Measurements from ENCODE around the gene MRM1. TPM values are rescaled to one million over a fixed set of nuclear protein-coding genes. Genes with fewer than 3 reads are reported as not detected.
A peak's percentile ranks its signal among the peaks of the same experiment; 100 is the strongest.

The MRM1 gene
- total RNA-seq (1 to 10 TPM; 2.7 to 3.6 TPM), polyA plus RNA-seq (1 to 10 TPM; 2.1 to 4.3 TPM)
- long read RNA-seq, donor 1, transcript MRM1-204 (5 exons, 1,857 nt) = major isoform, 24 of 29 reads
- long read RNA-seq, donor 1, partial matches to known transcripts = 4 of 29 reads
- long read RNA-seq, donor 1, other reads (novel, unspliced or antisense) = 1 of 29 reads
- long read RNA-seq, donor 2, partial matches to known transcripts = 0 of 2 reads
- long read RNA-seq, donor 2, other reads (novel, unspliced or antisense) = 0 of 2 reads

GRCh38 chr17:36601303-36602029, at the start of gene MRM1:
Gene MRM1, plus strand, starts transcription at chr17:36601583. Its CDS starts 228 bp downstream, at chr17:36601811.
- intact Hi-C loops (cut with DNase I) = loop anchor here in 1 of 2 donors (5.0 kb wide), 2 partner anchors 59 to 446 kb away; partner anchors contain the start of gene GGNBP2

GRCh38 chr17:36553459-36553858, 47.9 kb upstream of the MRM1 start:
- DNase-seq = no peak
- WGBS, 2 donors = 84 to 87% methylated on average over 3 of the region's 3 CpGs

More at GRCh38 chr17:36601303-36602029, at the start of gene MRM1:
- WGBS, 2 donors = 0% methylated on average over 59 to 60 of the region's 60 CpGs
- Histone ChIP-seq H3K4me1 (ENCODE audit: control insufficient read depth in 1 of 2, insufficient read depth in 2 of 2, low read length in 2 of 2) (no peaks in the 10 kb centered on the region), H3K27ac (ENCODE audit: low read depth in 1 of 2, low read length in 2 of 2) (peak within 1 kb of the TSS; percentile 2 to 55), H3K36me3 (ENCODE audit: control insufficient read depth in 1 of 2, insufficient read depth in 2 of 2, low read length in 1 of 2) (no peaks in the 10 kb centered on the region), H3K27me3 (ENCODE audit: control insufficient read depth in 1 of 2, insufficient read depth in 2 of 2, low read length in 1 of 2) (no peaks in the 10 kb centered on the region), H3K4me3 (ENCODE audit: low read length in 2 of 2) (peak within 1 kb of the TSS; percentile 50 to 55), H3K9me3 (ENCODE audit: control insufficient read depth, low read length) (no peaks in the 10 kb centered on the region)
- DNase-seq (peak; percentile 97 to 98), ATAC-seq (ENCODE audit: low FRiP score) (peak; percentile 96)

GRCh38 chr17:36566081-36566480, 35.3 kb upstream of the MRM1 start:
- Histone ChIP-seq H3K36me3 (ENCODE audit: control insufficient read depth in 1 of 2, insufficient read depth in 2 of 2, low read length in 1 of 2) (peaks cover 2 to 13% of the 10 kb centered on the region in 2 donors), H3K4me1 (ENCODE audit: control insufficient read depth in 1 of 2, insufficient read depth in 2 of 2, low read length in 2 of 2) (no peaks in the 10 kb centered on the region), H3K27ac (ENCODE audit: low read depth in 1 of 2, low read length in 2 of 2) (no peak overlapping the region), H3K9me3 (ENCODE audit: control insufficient read depth, low read length) (no peaks in the 10 kb centered on the region), H3K4me3 (ENCODE audit: low read length in 2 of 2) (no peak overlapping the region), H3K27me3 (ENCODE audit: control insufficient read depth in 1 of 2, insufficient read depth in 2 of 2, low read length in 1 of 2) (no peaks in the 10 kb centered on the region)
- intact Hi-C loops (cut with DNase I) = no loop called here
- DNase-seq (no peak), ATAC-seq (ENCODE audit: low FRiP score) (no peak)
- 90 to 91% methylated on average over 4 of the region's 4 CpGs for WGBS, 2 donors

More at GRCh38 chr17:36553459-36553858, 47.9 kb upstream of the MRM1 start:
- H3K36me3 ChIP-seq (ENCODE audit: control insufficient read depth in 1 of 2, insufficient read depth in 2 of 2, low read length in 1 of 2) = peaks cover 0 to 4% of the 10 kb centered on the region in 2 donors
- no peak for ATAC-seq (ENCODE audit: low FRiP score)
- no peaks in the 10 kb centered on the region for H3K27me3 ChIP-seq (ENCODE audit: control insufficient read depth in 1 of 2, insufficient read depth in 2 of 2, low read length in 1 of 2)
- no peak overlapping the region for H3K4me3 ChIP-seq (ENCODE audit: low read length in 2 of 2)
- H3K27ac ChIP-seq (ENCODE audit: low read depth in 1 of 2, low read length in 2 of 2) = no peak overlapping the region
- no peaks in the 10 kb centered on the region for H3K4me1 ChIP-seq (ENCODE audit: control insufficient read depth in 1 of 2, insufficient read depth in 2 of 2, low read length in 2 of 2)
- no peaks in the 10 kb centered on the region for H3K9me3 ChIP-seq (ENCODE audit: control insufficient read depth, low read length)
- intact Hi-C loops (cut with DNase I) = no loop called here

- DNase-seq (no peak), ATAC-seq (ENCODE audit: low FRiP score) (no peak)
- Histone ChIP-seq H3K4me1 (ENCODE audit: control insufficient read depth in 1 of 2, insufficient read depth in 2 of 2, low read length in 2 of 2) (no peaks in the 10 kb centered on the region), H3K27ac (ENCODE audit: low read depth in 1 of 2, low read length in 2 of 2) (no peak overlapping the region), H3K9me3 (ENCODE audit: control insufficient read depth, low read length) (no peaks in the 10 kb centered on the region), H3K36me3 (ENCODE audit: control insufficient read depth in 1 of 2, insufficient read depth in 2 of 2, low read length in 1 of 2) (peaks cover 5 to 11% of the 10 kb centered on the region in 2 donors), H3K4me3 (ENCODE audit: low read length in 2 of 2) (no peak overlapping the region), H3K27me3 (ENCODE audit: control insufficient read depth in 1 of 2, insufficient read depth in 2 of 2, low read length in 1 of 2) (no peaks in the 10 kb centered on the region)
- intact Hi-C loops (cut with DNase I) = no loop called here
- WGBS, 2 donors = 93 to 94% methylated on average over 12 of the region's 12 CpGs
Measured at GRCh38 chr17:36575028-36575427, 26.4 kb upstream of the MRM1 start.

GRCh38 chr17:36576793-36577192, 24.6 kb upstream of the MRM1 start:
- Histone ChIP-seq H3K4me3 (ENCODE audit: low read length in 2 of 2) (no peak overlapping the region), H3K36me3 (ENCODE audit: control insufficient read depth in 1 of 2, insufficient read depth in 2 of 2, low read length in 1 of 2) (peaks cover 4 to 9% of the 10 kb centered on the region in 2 donors), H3K27ac (ENCODE audit: low read depth in 1 of 2, low read length in 2 of 2) (no peak overlapping the region), H3K9me3 (ENCODE audit: control insufficient read depth, low read length) (no peaks in the 10 kb centered on the region), H3K27me3 (ENCODE audit: control insufficient read depth in 1 of 2, insufficient read depth in 2 of 2, low read length in 1 of 2) (no peaks in the 10 kb centered on the region), H3K4me1 (ENCODE audit: control insufficient read depth in 1 of 2, insufficient read depth in 2 of 2, low read length in 2 of 2) (no peaks in the 10 kb centered on the region)
- intact Hi-C loops (cut with DNase I) = no loop called here
- DNase-seq (no peak), ATAC-seq (ENCODE audit: low FRiP score) (no peak)
- 84 to 87% methylated on average over 2 of the region's 2 CpGs for WGBS, 2 donors

GRCh38 chr17:36578671-36579070, 22.7 kb upstream of the MRM1 start:
- Histone ChIP-seq H3K27me3 (ENCODE audit: control insufficient read depth in 1 of 2, insufficient read depth in 2 of 2, low read length in 1 of 2) (no peaks in the 10 kb centered on the region), H3K36me3 (ENCODE audit: control insufficient read depth in 1 of 2, insufficient read depth in 2 of 2, low read length in 1 of 2) (peaks cover 5 to 7% of the 10 kb centered on the region in 2 donors), H3K4me1 (ENCODE audit: control insufficient read depth in 1 of 2, insufficient read depth in 2 of 2, low read length in 2 of 2) (no peaks in the 10 kb centered on the region), H3K9me3 (ENCODE audit: control insufficient read depth, low read length) (no peaks in the 10 kb centered on the region), H3K4me3 (ENCODE audit: low read length in 2 of 2) (no peak overlapping the region), H3K27ac (ENCODE audit: low read depth in 1 of 2, low read length in 2 of 2) (no peak overlapping the region)
- 44 to 49% methylated on average over 2 of the region's 2 CpGs for WGBS, 2 donors
- DNase-seq (no peak), ATAC-seq (ENCODE audit: low FRiP score) (no peak)
- intact Hi-C loops (cut with DNase I) = no loop called here

- WGBS, 2 donors = 64 to 77% methylated on average over 1 of the region's 1 CpG
- no peak overlapping the region for H3K27ac ChIP-seq (ENCODE audit: low read depth in 1 of 2, low read length in 2 of 2)
- ATAC-seq (ENCODE audit: low FRiP score) = no peak
- H3K4me1 ChIP-seq (ENCODE audit: control insufficient read depth in 1 of 2, insufficient read depth in 2 of 2, low read length in 2 of 2) = no peaks in the 10 kb centered on the region
- DNase-seq = no peak
- peaks cover 9 to 20% of the 10 kb centered on the region in 2 donors for H3K36me3 ChIP-seq (ENCODE audit: control insufficient read depth in 1 of 2, insufficient read depth in 2 of 2, low read length in 1 of 2)
- H3K27me3 ChIP-seq (ENCODE audit: control insufficient read depth in 1 of 2, insufficient read depth in 2 of 2, low read length in 1 of 2) = no peaks in the 10 kb centered on the region
- no peaks in the 10 kb centered on the region for H3K9me3 ChIP-seq (ENCODE audit: control insufficient read depth, low read length)
- H3K4me3 ChIP-seq (ENCODE audit: low read length in 2 of 2) = no peak overlapping the region
- intact Hi-C loops (cut with DNase I) = no loop called here
Measured at GRCh38 chr17:36583787-36584186, 17.6 kb upstream of the MRM1 start.

- intact Hi-C loops (cut with DNase I) = no loop called here
- DNase-seq (no peak), ATAC-seq (ENCODE audit: low FRiP score) (no peak)
- no peak overlapping the region for H3K27ac ChIP-seq (ENCODE audit: low read depth in 1 of 2, low read length in 2 of 2)
- no peak overlapping the region for H3K4me3 ChIP-seq (ENCODE audit: low read length in 2 of 2)
- H3K4me1 ChIP-seq (ENCODE audit: control insufficient read depth in 1 of 2, insufficient read depth in 2 of 2, low read length in 2 of 2) = no peaks in the 10 kb centered on the region
- 81 to 89% methylated on average over 2 of the region's 2 CpGs for WGBS, 2 donors
- no peaks in the 10 kb centered on the region for H3K9me3 ChIP-seq (ENCODE audit: control insufficient read depth, low read length)
- H3K27me3 ChIP-seq (ENCODE audit: control insufficient read depth in 1 of 2, insufficient read depth in 2 of 2, low read length in 1 of 2) = no peaks in the 10 kb centered on the region
- peaks cover 7 to 13% of the 10 kb centered on the region in 2 donors for H3K36me3 ChIP-seq (ENCODE audit: control insufficient read depth in 1 of 2, insufficient read depth in 2 of 2, low read length in 1 of 2)
Measured at GRCh38 chr17:36586138-36586537, 15.2 kb upstream of the MRM1 start.
